GM04503 (cell line): ENCODE measurements around the gene PCBD1.

Experiments used
- DNase-seq: peaks from one replicate; pipeline ENCODE4 v3.0.0-alpha.2; 2012; ENCODE audit warnings: low read depth

Gene PCBD1

GRCh38 chr10:70902661-70903261, 14.4 kb upstream of the PCBD1 start:
- DNase-seq: no peak

- no peak for DNase-seq
Measured at GRCh38 chr10:70901276-70901878, 13.0 kb upstream of the PCBD1 start.

GRCh38 chr10:70899096-70899495, 10.7 kb upstream of the PCBD1 start:
- DNase-seq: no peak

- no peak for DNase-seq
Measured at GRCh38 chr10:70898687-70899086, 10.3 kb upstream of the PCBD1 start.

DNA sequence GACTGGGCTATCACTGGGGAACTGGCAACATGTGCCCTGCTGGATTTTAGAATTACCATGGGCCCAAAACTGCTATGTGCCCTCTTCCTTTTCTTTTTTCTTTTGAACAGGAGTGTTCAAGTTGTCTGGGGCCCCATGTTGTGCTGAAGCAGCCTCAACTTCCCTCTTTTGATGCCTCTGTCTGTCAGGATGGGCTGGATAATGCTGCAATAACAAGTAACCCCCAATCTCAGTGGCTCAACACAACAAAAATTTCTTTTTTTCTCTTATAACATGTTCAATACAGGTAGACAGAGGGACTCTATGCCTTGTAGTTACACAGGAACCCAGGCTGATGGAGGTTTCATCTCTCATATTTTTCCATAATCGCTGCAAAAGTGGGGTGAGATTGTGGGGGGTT, 8.2 kb upstream of the PCBD1 start:
- DNase-seq: no peak

- no peak for DNase-seq
Measured at GRCh38 chr10:70894416-70894815, 6.1 kb upstream of the PCBD1 start.

- no peak for DNase-seq
Measured at GRCh38 chr10:70893227-70894006, 5.1 kb upstream of the PCBD1 start.

DNA sequence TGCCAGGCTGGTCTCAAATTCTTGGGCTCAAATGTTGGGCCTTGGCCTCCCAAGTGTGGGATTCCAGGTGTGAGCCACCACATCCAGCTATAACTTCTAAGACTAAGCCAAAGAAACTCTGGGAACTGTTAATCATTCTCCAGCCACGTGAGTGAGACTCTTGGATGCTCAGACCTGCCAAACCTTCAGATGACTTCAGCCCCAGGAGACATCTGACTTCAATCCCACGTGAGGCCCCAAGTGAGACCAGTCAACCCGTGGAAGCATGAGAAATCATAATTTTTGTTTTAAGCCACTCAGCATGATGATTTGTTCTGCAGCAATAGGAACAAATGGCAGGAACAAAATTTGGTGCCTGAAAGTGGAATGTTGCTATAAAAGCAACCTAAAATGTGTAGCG, 4.3 kb upstream of the PCBD1 start:
- no peak for DNase-seq

DNA sequence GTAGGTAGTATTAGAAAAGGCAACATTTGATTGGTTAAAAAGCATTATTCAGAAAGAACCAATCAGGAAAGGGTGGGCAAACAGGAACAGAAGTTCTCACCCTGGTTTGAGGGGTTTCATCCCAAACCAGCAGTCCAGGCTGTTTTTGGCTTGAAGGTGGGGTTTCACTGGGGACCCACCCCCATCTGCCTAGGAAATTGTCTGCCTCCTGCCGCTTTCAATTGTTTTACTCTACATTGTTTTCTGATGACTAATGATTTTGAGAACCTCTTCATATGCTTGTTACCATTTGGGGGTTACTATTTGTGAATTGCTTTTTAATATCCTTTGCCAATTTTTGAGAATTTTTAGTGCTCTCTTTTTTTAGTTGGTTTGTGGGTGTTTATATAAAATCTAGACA, 3.3 kb upstream of the PCBD1 start:
- no peak for DNase-seq

DNA sequence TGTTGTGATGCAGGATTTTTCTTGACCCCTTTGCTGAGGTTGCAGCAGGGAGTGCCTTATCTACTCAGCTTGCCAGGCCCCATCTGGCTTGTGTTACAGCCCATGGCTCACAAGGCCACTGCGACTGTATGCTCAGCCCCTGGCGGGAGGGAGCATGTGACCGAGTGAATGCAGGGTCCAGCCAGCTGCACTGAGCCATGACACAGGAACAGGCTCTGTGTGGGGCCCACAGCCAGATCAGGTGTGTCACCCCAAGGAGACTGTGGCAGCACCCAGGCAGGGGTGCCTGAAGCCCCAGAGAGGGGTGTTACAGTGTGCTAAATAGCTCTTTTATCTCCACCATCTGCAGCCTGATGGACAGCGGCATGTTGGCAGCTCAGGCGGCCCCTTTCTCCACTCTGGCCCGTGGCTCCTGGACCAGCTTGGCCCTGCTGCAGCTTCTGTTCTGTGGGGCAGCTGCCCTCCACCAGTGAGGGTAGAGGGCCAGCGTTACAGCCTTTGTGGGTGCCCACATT, 2.6 kb upstream of the PCBD1 start:
- DNase-seq: no peak

DNA sequence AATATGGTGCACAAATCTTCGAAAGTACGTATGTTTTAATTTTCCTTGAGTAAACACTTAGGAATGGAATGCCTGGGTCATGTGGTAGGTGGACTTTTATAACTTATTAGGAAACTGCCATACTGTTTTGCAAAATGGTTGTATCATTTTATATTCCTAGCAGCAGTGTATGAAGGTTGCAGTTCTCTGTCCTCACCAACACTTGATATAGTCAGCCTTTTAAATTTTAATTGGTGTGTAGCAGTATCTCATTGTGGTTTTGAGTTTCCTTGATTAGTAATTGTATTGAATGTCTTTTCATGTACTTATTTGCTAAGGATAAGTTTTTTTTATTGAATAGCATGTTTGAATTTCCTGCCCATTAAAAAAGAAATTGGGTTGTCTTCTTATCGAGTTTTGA, 926 bp upstream of the PCBD1 start:
- no peak for DNase-seq

DNA sequence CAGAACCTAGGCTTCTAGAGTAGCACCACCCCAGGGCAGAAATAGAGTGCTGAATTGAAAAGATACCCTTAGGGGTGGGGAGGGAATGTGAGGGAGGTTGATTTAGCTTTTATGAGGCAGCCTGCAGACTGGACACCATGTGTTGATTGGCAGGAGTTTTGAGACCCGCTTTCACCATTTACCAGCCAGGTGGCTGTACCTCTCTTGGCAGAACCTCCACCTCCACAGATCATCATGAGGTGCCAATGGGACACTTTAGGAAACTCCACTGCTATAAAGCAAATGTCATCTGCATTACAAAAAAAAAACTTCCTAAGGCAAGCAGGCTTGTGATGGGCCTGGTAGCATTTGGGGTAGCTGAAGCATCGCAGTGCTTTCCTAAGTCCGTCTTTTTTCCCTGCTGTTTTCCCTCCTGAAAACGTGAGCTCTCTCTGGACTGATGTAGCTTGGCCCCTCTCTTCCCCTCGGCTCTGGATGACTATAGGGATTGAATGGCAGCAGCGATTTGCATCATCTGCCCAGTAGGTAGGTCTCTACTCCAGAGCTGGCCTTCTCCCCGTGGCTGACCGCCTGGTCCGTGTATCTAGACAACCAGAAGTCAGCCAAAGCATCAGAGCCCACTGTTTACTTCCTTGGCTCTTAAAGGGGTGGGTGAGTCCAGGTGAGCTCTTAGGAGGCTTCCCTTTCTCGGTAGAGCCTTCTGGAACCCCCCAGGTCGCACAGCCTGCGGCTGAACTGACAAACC, 1.3 kb downstream of the PCBD1 start:
- DNase-seq: no peak

GRCh38 chr10:70885931-70886903, 2.1 kb downstream of the PCBD1 start:
- no peak for DNase-seq

DNA sequence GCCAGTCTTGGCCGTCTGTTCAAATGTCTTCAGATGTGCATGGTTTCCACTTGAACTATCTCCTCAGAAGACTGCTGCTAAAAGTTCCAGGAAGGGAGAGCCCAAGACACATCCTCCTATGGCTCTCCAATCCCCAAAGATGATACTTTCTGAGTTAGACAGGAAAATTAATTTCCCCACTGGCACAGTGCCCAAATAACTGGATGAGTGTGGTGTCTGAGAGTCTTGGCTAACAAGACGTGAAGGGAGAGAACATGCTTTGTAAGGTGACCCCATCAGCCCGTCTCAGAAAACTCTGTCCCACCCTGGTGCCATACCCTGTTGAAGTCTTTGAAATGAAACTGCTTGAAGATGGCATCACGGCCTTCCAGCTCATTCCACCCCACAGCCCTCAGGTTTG, 2.9 kb downstream of the PCBD1 start:
- no peak for DNase-seq

- no peak for DNase-seq
Measured at GRCh38 chr10:70884741-70885140, 3.6 kb downstream of the PCBD1 start.

- DNase-seq: peak; percentile 22
Measured at GRCh38 chr10:70880077-70880534, 8.3 kb downstream of the PCBD1 start.

DNA sequence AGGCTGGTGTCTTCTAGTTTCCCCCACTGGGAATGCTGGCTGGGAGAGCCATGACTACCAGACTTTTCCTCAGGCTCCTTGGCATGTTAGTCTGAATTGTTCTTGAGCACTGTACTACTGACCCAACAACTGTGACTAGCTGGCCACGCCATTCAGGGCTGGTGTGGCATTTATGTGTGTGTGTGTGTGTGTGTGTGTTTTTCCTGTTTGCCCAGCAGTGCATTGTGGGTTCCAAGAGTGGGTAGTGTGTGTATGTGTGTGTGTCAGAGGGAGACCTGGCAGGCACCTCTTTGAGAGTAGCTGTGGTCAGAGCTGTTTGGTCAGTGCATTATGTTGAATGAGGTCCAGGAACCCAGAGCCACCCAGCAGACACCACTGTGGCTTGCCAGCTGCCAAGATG, 9.2 kb downstream of the PCBD1 start:
- DNase-seq: no peak

- no peak for DNase-seq
Measured at GRCh38 chr10:70874061-70874460, 14.3 kb downstream of the PCBD1 start.

GRCh38 chr10:70872291-70872690, 16.1 kb downstream of the PCBD1 start:
- DNase-seq: no peak

DNA sequence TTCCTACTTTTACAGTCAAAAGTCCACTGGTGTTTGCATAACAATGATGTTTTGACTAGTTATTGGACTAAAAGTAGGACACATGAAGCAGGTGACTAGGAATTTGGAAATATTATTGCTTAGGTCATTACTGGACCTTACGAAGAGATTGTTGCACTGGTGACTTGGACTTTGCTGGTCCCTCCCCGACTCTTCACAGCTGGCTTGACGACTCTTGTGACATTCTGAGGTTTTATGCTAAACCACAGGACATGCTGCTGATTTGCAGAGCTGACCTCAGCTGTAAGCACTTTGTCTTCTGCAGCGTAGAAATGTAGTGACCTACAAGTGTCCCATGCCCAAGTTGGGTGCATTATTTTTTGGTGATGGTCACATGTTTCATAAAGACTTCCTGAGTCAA, 21.9 kb downstream of the PCBD1 start:
- no peak for DNase-seq

- no peak for DNase-seq
Measured at GRCh38 chr10:70864935-70865334, 23.4 kb downstream of the PCBD1 start.
